Astrocyte (in vitro differentiated cells and primary cell): ENCODE measurements around the gene CTTNBP2NL. TPM values are rescaled to one million over a fixed set of nuclear protein-coding genes. Genes with fewer than 3 reads are reported as not detected.
"Not testable (repeated sequence)": the region's sequence is repeated elsewhere in the genome, so short reads cannot be mapped to it uniquely, and the experiment has no call there.

Experiments
- DNase-seq: peaks from one replicate; pipeline ENCODE4 v3.0.0-alpha.2; 2010; ENCODE audit warnings: low read depth
- FAIRE-seq: peaks from 2 replicates; lab custom pipeline; 2011; peaks lifted over from hg19 to GRCh38; lab: Jason Lieb, UNC
- H2AFZ ChIP-seq: 2 replicates; pipeline ENCODE4 v1.6.0; 2012; ENCODE audit warnings: low read depth, low read length, inconsistent platforms
- H3K27ac ChIP-seq: 2 replicates; pipeline ENCODE4 v1.5.1; 2011; ENCODE audit warnings: low read depth, low read length, inconsistent platforms
- H3K27me3 ChIP-seq: 2 replicates; pipeline ENCODE4 v1.6.0; 2011; ENCODE audit warnings: low read length, inconsistent platforms; ENCODE audit not compliant: insufficient read depth
- H3K36me3 ChIP-seq: 2 replicates; pipeline ENCODE4 v1.5.1; 2011; ENCODE audit warnings: low read length, inconsistent platforms; ENCODE audit not compliant: insufficient read depth
- H3K4me1 ChIP-seq: 2 replicates; pipeline ENCODE4 v1.5.1; 2011; ENCODE audit warnings: low read length, inconsistent platforms; ENCODE audit not compliant: insufficient read depth
- H3K4me2 ChIP-seq: 2 replicates; pipeline ENCODE4 v1.6.0; 2012; ENCODE audit warnings: low read length, inconsistent platforms
- H3K4me3 ChIP-seq: 2 replicates; pipeline ENCODE4 v1.5.1; 2011; ENCODE audit warnings: low read depth, mild to moderate bottlenecking, low read length, inconsistent platforms; ENCODE audit not compliant: insufficient read depth
- H3K79me2 ChIP-seq: 2 replicates; pipeline ENCODE4 v1.6.0; 2012; ENCODE audit warnings: mild to moderate bottlenecking, low read length, inconsistent platforms; ENCODE audit not compliant: insufficient read depth
- H3K9ac ChIP-seq: 2 replicates; pipeline ENCODE4 v1.6.0; 2012; ENCODE audit warnings: mild to moderate bottlenecking, low read length, inconsistent platforms
- H3K9me3 ChIP-seq: 2 replicates; pipeline ENCODE4 v1.5.1; 2012; ENCODE audit warnings: low read depth, mild to moderate bottlenecking, low read length, inconsistent platforms; ENCODE audit not compliant: insufficient read depth
- H4K20me1 ChIP-seq: 2 replicates; pipeline ENCODE4 v1.6.0; 2012; ENCODE audit warnings: low read length, inconsistent platforms; ENCODE audit not compliant: insufficient read depth
- H3K27ac Mint-ChIP-seq: one replicate; pipeline ENCODE4 v1.8.0; 2021; ENCODE audit warnings: mild to moderate bottlenecking, mixed read lengths; ENCODE audit not compliant: unreplicated experiment
- H3K27me3 Mint-ChIP-seq: one replicate; pipeline ENCODE4 v1.8.0; 2021; ENCODE audit warnings: low read depth, mixed read lengths; ENCODE audit not compliant: unreplicated experiment
- H3K36me3 Mint-ChIP-seq: one replicate; pipeline ENCODE4 v1.8.0; 2021; ENCODE audit warnings: low read depth, mixed read lengths; ENCODE audit not compliant: unreplicated experiment
- H3K4me1 Mint-ChIP-seq: one replicate; pipeline ENCODE4 v1.8.0; 2021; ENCODE audit warnings: low read depth, mixed read lengths; ENCODE audit not compliant: unreplicated experiment
- H3K4me3 Mint-ChIP-seq: one replicate; pipeline ENCODE4 v1.8.0; 2021; ENCODE audit warnings: mild to moderate bottlenecking, moderate library complexity, mixed read lengths; ENCODE audit not compliant: unreplicated experiment
- H3K9me3 Mint-ChIP-seq: one replicate; pipeline ENCODE4 v1.8.0; 2021; ENCODE audit warnings: mild to moderate bottlenecking, mixed read lengths; ENCODE audit not compliant: unreplicated experiment
- EZH2 ChIP-seq: IDR thresholded peaks from 2 replicates; pipeline ENCODE4 v1.6.1; 2012; ENCODE audit warnings: mild to moderate bottlenecking, low read length, inconsistent platforms; ENCODE audit not compliant: insufficient read depth
- total RNA-seq: library from RNA; stranded (reverse); gene quantifications from 2 replicates; pipeline ENCODE4 v1.2.1, GENCODE V29; 2021
- TF ChIP-seq, protein P1 (sequence below): IDR thresholded peaks from 2 replicates; pipeline ENCODE4 v1.5.1; 2011; ENCODE audit warnings: low read depth, mild to moderate bottlenecking, inconsistent platforms, low read length, moderate library complexity; ENCODE audit not compliant: insufficient read depth

CTTNBP2NL gene
- total RNA-seq, 1 donor from 2014 or later = 91.9 TPM

DNA sequence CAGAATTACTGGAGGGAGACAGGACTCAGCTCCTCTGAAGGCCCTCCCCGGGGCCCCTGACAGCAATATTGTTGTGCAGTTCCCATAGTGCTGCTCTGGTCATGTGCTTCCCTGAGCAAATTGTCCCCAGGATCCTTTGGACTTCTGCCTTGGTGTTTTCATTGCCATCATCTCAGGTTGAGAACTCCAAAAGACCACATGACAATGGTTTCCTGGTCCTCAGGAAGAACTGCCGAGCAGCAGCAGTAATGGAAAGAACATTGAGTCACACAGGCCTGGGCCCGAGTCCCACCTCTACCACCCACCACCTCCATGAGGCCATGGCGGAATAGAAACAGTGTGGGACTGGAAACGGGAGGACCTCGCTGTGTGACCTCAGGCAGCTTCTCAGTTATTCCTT, 6.3 kb upstream of the CTTNBP2NL start:
- H3K27me3 ChIP-seq = no peaks in the 10 kb centered on the region
- no peaks in the 10 kb centered on the region for H3K9me3 ChIP-seq
- peaks cover 35% of the 10 kb centered on the region for H3K4me1 ChIP-seq
- H3K4me3 ChIP-seq = no peak overlapping the region
- H2AFZ ChIP-seq = peak overlapping the region; percentile 24
- no peaks in the 10 kb centered on the region for H3K9me3 Mint-ChIP-seq
- H3K4me2 ChIP-seq = no peak overlapping the region
- no peak for TF ChIP-seq EZH2
- TF ChIP-seq, protein P1, sequence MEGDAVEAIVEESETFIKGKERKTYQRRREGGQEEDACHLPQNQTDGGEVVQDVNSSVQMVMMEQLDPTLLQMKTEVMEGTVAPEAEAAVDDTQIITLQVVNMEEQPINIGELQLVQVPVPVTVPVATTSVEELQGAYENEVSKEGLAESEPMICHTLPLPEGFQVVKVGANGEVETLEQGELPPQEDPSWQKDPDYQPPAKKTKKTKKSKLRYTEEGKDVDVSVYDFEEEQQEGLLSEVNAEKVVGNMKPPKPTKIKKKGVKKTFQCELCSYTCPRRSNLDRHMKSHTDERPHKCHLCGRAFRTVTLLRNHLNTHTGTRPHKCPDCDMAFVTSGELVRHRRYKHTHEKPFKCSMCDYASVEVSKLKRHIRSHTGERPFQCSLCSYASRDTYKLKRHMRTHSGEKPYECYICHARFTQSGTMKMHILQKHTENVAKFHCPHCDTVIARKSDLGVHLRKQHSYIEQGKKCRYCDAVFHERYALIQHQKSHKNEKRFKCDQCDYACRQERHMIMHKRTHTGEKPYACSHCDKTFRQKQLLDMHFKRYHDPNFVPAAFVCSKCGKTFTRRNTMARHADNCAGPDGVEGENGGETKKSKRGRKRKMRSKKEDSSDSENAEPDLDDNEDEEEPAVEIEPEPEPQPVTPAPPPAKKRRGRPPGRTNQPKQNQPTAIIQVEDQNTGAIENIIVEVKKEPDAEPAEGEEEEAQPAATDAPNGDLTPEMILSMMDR = no peak
- FAIRE-seq = no peak
- H3K36me3 Mint-ChIP-seq = no peaks in the 10 kb centered on the region
- no peaks in the 10 kb centered on the region for H4K20me1 ChIP-seq
- DNase-seq = no peak
- H3K27ac ChIP-seq = no peak overlapping the region
- no peaks in the 10 kb centered on the region for H3K27me3 Mint-ChIP-seq
- peaks cover 7% of the 10 kb centered on the region for H3K79me2 ChIP-seq
- H3K27ac Mint-ChIP-seq = peak overlapping the region; percentile 53
- no peak overlapping the region for H3K9ac ChIP-seq
- H3K36me3 ChIP-seq = no peaks in the 10 kb centered on the region
- peaks cover 30% of the 10 kb centered on the region for H3K4me1 Mint-ChIP-seq
- no peak overlapping the region for H3K4me3 Mint-ChIP-seq

DNA sequence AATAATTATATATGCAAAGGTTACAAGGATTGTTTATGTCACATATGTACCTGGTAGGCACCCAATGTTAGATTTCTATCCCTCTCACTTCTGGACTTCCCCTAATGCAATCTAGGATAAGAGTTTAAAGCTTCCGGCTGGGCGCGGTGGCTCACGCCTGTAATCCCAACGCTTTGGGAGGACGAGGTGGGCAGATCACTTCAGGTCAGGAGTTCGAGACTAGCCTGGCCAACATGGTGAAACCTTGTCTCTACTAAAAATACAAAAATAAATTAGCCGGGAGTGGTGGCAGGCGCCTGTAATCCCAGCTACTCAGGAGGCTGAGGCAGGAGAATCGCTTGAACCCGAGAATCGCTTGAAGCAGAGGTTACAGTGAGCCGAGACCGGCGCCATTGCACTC, 5.7 kb upstream of the CTTNBP2NL start:
- not testable (repeated sequence) for DNase-seq, H3K36me3 Mint-ChIP-seq, H3K9ac ChIP-seq, H3K4me3 Mint-ChIP-seq, H3K79me2 ChIP-seq, H3K9me3 ChIP-seq, H3K36me3 ChIP-seq, H2AFZ ChIP-seq, H3K9me3 Mint-ChIP-seq, H4K20me1 ChIP-seq, FAIRE-seq, H3K27me3 ChIP-seq, H3K27me3 Mint-ChIP-seq, H3K4me3 ChIP-seq, H3K27ac Mint-ChIP-seq, H3K27ac ChIP-seq
- peaks cover 33% of the 10 kb centered on the region for H3K4me1 Mint-ChIP-seq
- peaks cover 41% of the 10 kb centered on the region for H3K4me1 ChIP-seq
- peak overlapping the region; percentile 84 for H3K4me2 ChIP-seq

DNA sequence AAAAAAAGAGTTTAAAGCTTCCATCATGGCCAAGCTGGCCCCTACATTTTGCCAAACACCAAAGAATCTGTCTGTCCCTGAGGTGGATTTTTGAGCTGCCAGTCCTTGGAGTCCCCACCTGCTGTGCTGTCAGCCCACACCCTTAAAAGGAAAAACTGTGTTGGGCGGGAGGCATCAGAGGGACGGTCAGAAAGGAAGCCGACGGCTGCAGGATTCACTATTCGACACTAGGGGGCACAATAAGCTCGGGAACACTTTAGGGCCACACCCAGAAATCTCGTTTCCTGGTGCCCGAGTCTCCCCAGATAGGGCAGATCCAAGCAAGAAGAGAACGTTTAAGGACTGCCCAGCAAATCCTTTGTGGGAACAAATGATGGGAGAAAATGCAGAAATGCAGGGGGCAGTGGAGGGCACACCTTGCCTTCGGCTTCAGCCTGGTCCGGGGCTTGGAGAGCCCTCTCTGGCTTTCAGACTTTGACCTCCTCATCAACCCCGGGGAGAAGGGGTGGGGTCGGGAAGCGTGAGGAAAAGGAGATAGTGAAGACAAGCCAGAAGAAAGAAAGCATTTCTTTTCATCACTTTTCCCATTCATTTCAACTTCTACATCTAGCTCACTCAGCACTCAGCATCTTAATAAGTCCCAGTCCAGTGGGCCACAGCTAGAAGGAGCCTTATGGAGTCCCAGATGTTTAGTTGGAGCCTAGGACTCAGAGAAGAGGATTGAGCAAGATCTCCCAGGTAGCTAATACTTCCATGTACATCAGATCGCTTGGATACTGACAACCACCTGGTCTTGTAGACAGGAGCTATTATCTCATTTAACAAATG, 5.0 kb upstream of the CTTNBP2NL start:
- Histone ChIP-seq H3K4me1 (peaks cover 46% of the 10 kb centered on the region), H3K27me3 (no peaks in the 10 kb centered on the region), H4K20me1 (no peaks in the 10 kb centered on the region), H3K9me3 (no peaks in the 10 kb centered on the region), H3K79me2 (peaks cover 8% of the 10 kb centered on the region), H3K4me2 (peak overlapping the region; percentile 84), H3K36me3 (no peaks in the 10 kb centered on the region), H3K4me3 (peak overlapping the region; percentile 45), H2AFZ (peak overlapping the region; percentile 66), H3K9ac (peak overlapping the region; percentile 68), H3K27ac (peak overlapping the region; percentile 67)
- no peak for TF ChIP-seq EZH2
- TF ChIP-seq, protein P1 = peak; percentile 95
- H3K36me3 Mint-ChIP-seq = no peaks in the 10 kb centered on the region
- no peak for FAIRE-seq
- DNase-seq = peak; percentile 75
- peaks cover 38% of the 10 kb centered on the region for H3K4me1 Mint-ChIP-seq
- H3K4me3 Mint-ChIP-seq = peak overlapping the region; percentile 80
- H3K27me3 Mint-ChIP-seq = no peaks in the 10 kb centered on the region
- H3K27ac Mint-ChIP-seq = peak overlapping the region; percentile 89
- H3K9me3 Mint-ChIP-seq = no peaks in the 10 kb centered on the region
